ENCODE results near the gene LAX1. TPM values are rescaled to one million over a fixed set of nuclear protein-coding genes. Genes with fewer than 3 reads are reported as not detected.
"Not testable (repeated sequence)": the region's sequence is repeated elsewhere in the genome, so short reads cannot be mapped to it uniquely, and the experiment has no call there.

LAX1 gene
- total RNA-seq, 1 donor from 2014 or later: not detected

DNA sequence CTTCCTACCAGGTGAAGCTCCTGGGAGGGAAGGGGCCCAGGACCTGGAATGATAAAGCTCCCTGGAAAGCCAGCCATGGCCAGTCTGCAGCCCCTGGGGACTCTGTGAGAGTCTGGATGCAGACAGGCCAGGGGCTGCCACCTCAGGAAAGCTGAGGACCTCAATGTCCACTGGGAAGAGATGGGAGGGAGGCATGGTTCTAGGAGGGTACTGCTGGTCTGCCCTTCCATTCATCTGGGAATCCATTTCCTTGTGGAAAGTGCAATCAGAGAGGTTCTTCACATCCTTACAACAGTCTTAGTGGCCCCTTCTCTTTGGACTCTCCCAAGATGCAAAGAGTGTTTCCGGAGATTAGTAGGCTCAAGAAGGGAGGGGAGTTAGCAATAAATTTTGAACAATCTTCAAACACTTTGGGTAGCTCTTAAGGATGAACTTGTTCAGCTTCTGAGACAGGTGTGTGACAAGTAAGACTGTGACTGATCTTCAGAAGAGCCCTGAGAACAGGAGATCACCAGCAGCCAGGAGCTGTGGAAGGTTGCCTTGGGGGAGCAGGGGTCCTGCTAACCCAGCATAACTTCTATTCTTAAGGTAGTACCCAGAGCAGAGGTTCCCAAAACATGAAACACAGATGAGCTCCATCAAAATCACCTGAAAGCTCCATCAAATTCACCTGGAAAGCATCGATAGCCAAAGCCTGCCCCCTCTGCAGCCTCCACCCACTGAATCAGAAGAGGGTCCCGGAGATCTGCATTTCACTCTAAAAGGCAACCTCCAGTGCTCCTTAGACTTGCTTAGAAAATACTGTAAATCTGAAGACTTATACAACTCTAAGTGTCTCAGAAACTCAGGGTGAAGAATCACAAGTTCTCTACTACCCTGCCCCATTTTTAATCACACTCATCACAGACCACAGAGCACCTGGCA, 616 bp upstream of the LAX1 start:
- FAIRE-seq: no peak
- no peak for DNase-seq (ENCODE audit: low spot score in 2 of 2)

DNA sequence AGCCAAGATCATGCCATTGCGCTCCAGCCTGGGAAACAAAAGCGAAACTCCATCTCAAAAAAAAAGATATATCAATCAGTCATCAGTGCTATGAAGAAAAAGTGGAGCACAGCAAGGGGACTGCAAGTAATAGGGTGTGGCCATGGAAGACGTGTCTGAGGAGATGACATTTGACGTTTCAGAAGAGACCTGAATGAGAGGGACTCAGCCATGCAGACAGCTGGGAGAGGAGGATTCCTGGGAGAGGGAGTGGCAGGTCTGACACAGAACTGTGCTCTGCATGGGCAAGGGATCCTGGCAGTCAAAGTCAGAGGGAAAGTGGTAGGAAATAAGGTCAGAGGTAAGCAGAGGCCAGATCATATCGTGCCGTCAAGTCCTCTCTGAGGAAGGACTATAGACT, 3.3 kb downstream of the LAX1 start:
- no peak for FAIRE-seq
- no peak for DNase-seq (ENCODE audit: low spot score in 2 of 2)

DNA sequence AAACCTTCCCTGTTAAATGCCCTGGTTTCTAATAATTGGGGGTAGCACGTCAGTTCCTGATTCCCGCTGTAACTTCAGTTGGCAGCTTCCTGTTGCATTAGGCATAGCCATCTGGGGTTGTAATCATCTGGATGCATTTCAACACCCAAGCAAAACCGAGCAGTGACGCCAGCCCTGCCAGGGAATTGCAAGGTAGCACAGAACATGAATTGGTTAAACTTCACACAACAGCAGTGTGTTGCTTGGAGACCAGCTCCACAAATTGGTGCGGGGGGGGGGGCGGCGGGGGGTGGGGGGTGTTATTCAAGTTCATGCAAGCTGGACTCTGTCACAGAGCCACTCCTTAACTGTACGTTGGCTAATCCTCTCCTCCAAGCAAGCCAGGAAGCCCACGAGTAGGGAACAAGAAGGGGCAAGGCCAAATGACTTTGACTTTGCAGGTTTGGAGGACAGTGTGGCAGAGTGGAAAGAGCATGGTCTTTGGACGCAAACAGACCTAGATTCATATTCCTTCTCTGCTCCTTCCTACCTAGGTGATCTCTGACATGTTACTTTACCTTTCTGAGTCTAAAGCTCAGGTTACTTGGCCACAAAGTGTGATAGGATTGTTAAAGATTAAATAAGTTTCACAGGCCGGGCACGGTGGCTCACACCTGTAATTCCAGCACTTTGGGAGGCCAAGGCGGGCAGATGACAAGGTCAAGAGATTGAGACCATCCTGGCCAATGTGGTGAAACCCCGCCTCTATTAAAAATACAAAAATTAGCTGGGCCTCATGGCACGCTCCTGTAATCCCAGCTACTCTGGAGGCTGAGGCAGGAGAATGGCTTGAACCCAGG, 4.7 kb downstream of the LAX1 start:
- DNase-seq (ENCODE audit: low spot score in 2 of 2): peak in 1 of 2 donors; percentile 62
- no peak for FAIRE-seq

DNA sequence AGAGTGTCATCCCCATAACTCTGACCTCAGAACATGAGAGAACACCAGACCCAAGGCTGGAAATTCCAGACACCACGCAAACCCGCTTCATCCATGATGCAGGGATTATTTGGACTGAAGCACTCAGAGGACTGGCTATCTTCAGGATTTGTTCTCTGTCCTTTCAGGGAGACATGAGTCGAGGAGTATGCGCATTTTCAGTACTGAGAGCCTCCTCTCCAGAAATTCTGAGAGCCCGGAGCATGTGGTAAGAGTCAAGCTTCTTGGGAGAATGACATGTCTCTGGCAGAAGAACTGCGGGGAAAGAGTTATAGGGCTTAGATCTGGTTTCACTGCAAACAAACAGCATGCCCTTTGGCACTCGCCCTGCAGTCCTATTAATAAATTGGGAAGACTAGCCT, 6.9 kb downstream of the LAX1 start:
- DNase-seq (ENCODE audit: low spot score in 2 of 2) (no peak), FAIRE-seq (no peak)

DNA sequence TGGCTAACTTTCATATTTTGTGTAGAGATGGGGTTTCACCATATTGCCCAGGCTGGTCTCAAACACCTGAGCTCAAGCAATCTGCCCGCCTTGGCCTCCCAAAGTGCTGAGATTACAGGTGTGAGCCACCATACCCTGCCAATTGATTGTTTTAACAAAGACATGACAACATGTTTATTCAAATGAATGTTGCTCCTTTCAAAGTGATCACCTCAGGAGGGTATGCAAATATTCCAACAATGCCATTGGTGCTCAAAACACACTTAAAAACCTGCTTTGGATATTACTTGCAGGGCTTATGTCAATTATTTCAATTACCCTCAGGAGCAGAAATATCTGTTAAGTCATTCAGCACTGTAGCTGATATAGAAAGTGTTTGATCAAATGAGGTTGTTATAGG, 7.9 kb downstream of the LAX1 start:
- no peak for FAIRE-seq
- no peak for DNase-seq (ENCODE audit: low spot score in 2 of 2)

DNA sequence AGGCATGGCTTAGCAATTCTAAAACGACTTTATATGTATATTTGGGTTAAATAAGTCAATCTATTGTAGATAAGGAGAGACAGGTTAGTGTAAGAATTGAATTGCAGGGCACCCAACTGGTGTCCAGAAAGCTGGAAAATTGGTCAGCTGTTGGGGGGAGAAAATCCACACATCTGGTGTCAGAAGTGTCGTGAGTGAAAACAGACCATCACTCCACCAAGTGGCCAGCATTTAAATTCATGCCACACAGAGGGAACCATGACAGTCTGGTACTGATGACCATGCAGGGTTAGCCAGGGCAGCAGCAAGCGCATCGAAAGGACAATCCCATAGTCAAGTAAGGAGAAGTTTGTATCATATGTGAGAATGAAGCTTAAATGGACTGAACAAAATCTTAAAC, 11.7 kb downstream of the LAX1 start:
- FAIRE-seq: no peak

DNA sequence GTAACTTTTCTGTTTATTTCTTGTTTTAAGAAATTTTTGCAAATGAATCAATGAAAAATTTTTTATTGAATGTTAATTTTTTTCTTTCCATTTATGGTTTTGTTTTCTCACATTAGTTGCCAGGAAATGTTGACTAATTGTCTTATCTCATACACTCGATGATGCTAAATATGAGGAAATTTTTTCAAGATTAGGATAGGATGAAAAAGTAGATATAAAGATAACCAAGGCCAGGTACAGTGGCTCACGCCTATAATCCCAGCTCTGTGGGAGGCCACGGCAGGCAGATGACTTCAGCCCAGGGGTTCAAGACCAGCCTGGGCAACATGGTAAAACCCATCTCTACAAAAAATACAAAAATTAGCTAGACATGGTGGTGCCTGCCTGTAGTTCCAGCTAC, 12.6 kb downstream of the LAX1 start:
- no peak for DNase-seq (ENCODE audit: low spot score in 2 of 2)
- FAIRE-seq: no peak

More for the DNA sequence above, 11.7 kb downstream of the LAX1 start:
- peak in 1 of 2 donors; percentile 31 for DNase-seq (ENCODE audit: low spot score in 2 of 2)

DNA sequence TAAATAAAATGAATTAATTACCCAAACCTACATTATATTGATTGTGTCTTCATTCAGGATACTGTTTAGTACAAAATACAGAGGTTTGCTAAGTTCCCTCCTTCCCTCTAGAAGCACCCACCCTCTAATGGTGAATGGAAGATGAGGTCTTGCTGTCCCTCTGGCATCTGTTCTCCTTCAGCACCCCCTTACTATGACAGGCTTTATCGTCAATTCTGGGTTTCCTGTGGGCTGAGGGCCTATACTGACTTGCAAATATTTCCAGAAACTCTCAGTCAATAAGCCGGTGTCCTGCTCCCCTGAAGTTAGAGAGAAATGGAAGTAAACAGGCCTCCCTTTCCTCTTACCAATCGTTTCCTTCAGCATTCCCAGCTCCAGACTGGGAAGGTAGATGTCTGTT, 13.2 kb downstream of the LAX1 start:
- DNase-seq (ENCODE audit: low spot score in 2 of 2) (no peak), FAIRE-seq (no peak)

DNA sequence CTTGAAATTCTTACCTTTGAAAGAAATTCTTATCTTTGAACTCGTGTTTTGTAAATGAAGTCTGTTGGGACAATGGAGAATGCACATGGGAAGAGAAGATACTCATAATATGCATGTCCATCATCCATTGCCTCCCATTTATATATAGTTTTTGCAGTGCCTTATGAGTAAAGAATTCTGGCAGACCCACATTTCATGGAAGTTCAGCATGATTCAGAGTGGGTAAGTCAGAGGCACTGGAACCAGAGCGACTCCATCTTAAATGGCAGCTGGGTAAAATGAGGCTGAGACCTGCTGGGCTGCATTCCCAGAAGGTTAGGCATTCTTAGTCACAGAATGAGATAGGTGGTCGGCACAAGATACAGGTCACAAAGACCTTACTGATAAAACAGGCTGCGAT, 13.8 kb downstream of the LAX1 start:
- FAIRE-seq: no peak
- no peak for DNase-seq (ENCODE audit: low spot score in 2 of 2)

DNA sequence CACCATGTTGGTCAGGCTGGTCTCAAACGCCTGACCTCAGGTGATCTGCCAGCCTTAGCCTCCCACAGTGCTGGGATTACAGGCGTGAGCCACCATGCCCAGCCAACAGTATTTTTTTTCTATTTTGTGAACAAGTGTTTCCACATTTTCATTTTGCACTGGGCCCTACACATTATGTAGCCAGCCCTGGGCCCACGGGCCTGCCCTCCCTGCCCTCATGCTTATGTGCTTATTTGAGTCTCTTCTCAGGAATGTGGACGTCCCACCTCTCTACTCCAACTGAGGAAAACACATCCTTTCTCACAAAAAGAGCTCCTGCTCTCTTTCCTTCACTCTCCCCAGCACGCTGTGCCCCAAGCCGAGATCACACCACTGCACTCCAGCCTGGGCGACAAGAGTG, 17.0 kb downstream of the LAX1 start:
- DNase-seq (ENCODE audit: low spot score in 2 of 2) (no peak), FAIRE-seq (no peak)

DNA sequence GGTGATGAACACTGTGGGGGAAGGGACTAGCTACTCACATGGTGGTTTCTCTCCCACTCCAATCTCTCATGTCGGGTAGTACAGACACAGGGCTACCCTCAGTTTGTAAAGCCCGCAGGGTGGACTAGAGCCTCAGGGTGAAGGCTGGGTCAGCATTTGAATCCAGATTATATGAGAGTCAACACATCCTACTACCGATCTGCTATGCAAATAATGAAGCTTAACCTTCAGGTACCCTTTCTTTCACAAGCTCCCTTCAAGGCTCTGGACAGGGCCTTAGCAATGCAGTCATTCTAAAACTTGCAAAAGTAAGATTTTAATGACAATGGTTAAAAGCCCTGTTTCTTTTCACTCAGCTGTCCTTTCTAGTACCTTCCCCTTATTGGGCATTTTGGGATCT, 25.0 kb downstream of the LAX1 start:
- DNase-seq (ENCODE audit: low spot score in 2 of 2) (no peak), FAIRE-seq (no peak)

DNA sequence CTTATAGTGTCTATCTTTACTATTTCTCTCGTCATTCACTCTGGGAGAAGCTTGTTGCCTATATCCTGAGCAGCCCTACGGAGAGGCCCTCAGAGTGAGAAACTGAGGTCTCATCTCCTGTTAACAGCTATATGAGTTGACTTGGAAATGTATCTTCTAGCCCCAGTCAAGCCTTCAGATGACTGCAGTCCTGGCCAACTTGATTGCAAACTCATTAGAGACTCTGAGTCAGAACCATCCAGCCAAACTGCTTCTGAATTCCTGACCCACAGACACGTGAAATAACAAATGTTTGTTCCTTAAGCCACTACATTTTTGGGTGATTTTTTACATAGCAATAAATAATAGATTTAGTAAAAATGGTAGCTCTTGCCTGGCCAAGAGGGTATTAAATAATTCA, 26.5 kb downstream of the LAX1 start:
- FAIRE-seq: no peak

DNA sequence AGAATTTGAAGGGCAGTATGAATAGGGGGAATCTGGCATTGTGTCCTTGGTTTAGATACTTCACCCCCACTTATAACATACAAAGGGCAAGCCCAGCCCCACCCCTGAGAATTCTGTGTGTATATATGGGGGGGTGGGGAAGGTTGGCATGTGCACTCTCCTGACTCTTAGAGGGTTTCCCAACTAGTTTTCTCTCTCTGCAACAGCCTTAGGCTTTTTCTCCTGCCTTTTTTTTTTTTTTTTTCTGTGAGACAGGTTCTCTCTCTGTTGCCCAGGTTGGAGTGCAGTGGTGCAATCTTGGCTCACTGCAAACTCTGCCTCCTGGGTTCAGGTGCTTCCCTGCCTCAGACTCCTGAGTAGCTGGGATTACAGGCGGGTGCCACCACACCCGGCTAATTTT, 27.5 kb downstream of the LAX1 start:
- no peak for FAIRE-seq
- DNase-seq (ENCODE audit: low spot score in 2 of 2): no peak

More for the DNA sequence above, 26.5 kb downstream of the LAX1 start:
- no peak for DNase-seq (ENCODE audit: low spot score in 2 of 2)

DNA sequence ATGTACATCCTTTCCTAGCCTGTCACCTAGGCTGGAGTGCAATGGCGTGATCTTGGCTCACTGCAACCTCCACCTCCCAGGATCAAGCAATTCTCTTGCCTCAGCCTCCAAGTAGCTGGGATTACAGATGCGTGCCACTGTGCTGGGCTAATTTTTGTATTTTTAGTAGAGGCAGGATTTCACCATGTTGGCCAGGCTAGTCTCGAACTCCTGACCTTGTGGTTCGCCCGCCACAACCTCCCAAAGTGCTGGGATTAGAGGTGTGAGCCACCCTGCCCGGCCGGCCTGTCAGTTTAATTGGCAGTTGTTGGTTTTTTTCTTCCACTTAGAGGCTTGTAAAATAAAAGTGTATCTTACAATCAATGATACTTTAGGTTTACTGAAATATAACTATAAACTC, 28.6 kb downstream of the LAX1 start:
- not testable (repeated sequence) for DNase-seq (ENCODE audit: low spot score in 2 of 2); FAIRE-seq

DNA sequence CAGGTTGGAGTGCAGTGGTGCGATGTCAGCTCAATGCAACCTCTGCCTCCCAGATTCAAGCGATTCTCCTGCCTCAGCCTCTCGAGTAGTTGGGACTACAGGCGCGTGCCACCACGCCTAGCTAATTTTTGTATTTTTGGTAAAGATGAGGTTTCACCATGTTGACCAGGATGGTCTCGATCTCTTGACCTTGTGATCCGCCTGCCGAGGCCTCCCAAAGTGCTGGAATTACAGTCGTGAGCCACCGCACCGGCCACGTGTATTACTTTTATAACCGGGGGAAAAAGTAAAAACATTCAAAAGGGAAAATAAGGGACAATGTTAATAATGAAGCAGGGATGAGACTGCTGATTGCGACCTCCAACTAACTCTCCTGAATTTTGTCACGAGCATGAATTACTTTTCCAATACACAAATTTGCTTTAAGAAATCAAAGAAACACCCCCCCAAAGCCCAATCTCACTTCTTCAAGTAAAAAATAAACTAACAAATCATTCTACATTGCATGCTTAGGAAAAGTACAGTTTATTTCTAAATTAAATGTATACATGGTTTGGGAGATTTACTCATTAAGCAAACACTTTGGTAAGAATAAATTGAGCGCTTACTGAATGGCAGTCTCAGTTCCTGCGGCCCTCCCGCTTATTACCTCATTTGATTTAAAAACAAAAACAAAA, 29.9 kb downstream of the LAX1 start:
- no peak for DNase-seq (ENCODE audit: low spot score in 2 of 2)
- FAIRE-seq: no peak

DNA sequence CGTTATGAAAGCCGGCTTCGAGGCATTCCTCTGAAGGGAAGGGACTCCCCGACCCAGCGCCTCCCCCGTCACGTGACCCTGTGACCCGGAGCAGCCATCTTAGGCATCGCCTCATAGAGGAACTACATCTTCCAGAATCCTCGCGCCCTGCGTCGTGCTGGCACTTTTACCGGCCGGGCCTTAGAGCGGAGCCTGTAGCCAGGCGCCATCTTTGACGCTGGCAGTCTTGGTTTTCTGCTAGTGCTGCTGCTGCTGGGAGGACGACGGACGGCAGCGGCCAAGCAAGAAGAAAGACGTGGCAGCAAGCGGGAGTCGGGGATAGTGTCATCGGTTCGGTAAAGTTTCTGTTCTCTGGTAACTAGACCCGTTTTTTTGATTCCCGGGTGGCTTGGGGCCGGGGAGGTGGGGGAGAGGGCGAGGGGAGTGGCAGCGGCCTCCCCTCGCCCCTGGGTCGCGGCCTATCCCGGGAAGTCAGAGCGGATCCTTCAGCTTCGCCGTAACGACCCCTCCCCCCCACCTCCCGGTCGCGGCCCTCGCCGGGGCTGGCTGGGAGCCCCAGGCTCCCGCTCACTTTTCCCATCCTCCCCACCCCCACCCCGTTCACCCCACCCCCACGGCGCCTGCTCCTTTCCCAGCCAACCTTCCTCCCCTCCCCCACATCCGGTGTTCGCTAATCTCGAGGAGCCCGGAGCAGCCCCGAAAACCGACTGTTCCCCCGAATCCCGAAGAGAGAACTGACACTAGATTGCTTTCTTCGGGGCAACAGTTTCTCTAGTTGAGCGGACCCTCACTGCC, 30.7 kb downstream of the LAX1 start, which contains the start of the genes ZBED6 and ZC3H11A:
ZBED6 (plus strand) TSS at position 183 of the 795 bp plus-strand sequence. CDS start 1,900 bp downstream, outside the sequence.
ZC3H11A (plus strand) TSS at position 183 of the 795 bp plus-strand sequence. CDS start 21,448 bp downstream, outside the sequence.
- FAIRE-seq (peak; percentile 31), DNase-seq (ENCODE audit: low spot score in 2 of 2) (peak; percentile 83 to 91)

DNA sequence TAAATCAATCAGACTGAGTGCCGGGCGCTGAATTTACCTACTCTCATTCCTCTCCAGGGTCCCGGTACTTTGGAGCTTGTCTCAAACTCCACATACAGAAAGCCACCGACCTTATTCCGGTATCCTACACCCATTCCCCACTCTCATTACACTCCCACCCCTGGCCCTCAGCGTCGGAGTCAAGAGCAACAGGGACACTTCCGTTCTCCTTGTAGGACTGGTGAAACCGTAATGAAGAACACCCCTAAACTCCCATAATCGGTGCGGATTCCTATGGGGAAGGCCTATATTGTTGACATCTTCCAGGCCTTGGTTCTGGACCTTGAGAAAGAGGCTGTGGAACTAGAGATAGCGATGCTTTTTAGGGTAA, 31.2 kb downstream of the LAX1 start:
- DNase-seq (ENCODE audit: low spot score in 2 of 2) (no peak), FAIRE-seq (no peak)

DNA sequence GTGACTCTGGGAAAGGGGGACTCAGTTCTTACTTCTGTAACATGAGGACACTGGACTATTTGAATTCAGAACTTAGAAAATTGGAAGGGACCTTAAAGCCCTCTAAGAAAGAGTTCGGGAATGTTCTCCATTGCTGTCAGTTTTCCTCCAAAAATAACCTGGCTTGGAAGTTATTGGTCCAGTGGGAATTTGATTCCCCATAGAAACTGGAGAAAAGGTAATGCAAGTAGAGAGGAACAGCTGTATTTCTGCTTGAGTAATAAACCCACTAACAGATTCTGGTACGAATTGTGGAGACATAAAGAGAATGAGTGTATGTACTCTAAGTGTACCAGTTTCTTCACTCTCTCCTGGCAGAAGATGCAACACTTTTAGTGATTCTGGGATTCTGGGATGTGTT, 32.2 kb downstream of the LAX1 start:
- FAIRE-seq (no peak), DNase-seq (ENCODE audit: low spot score in 2 of 2) (no peak)

DNA sequence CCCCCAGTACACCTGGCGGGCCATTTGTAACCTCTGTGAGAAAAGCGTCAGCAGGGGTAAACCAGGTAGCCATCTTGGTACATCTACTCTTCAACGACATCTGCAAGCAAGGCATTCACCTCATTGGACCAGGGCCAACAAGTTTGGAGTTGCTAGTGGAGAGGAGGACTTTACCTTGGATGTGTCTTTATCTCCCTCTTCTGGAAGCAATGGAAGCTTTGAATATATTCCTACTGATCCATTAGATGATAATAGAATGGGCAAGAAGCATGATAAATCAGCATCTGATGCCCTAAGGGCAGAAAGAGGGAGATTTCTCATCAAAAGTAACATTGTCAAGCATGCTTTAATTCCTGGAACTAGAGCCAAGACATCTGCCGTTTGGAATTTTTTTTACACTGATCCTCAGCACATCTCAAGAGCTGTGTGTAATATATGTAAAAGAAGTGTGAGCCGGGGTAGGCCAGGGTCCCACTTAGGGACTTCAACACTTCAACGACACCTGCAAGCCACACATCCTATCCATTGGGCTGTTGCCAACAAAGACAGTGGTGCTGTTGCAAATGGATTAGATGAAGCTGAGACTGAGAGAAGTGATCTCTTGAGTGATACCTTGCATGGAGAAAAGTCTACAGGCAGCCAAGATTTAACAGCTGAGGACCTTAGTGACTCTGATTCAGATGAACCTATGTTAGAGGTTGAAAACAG, 33.1 kb downstream of the LAX1 start:
- no peak for DNase-seq (ENCODE audit: low spot score in 2 of 2)
- FAIRE-seq: no peak
